ENCODE results near the gene ZNF507. TPM values are rescaled to one million over a fixed set of nuclear protein-coding genes. Genes with fewer than 3 reads are reported as not detected.

Gene ZNF507
- total RNA-seq = 19.3 TPM
- long read RNA-seq, partial matches to known transcripts = 1 of 9 reads
- long read RNA-seq, other reads (novel, unspliced or antisense) = 6 of 9 reads

GRCh38 chr19:32345261-32346207, at the start of gene ZNF507:
Gene ZNF507 (plus strand): TSS chr19:32345610. CDS start chr19:32352831, 7,221 bp downstream.
- peak; percentile 14 for TF ChIP-seq CTCF (IDR thresholded peaks at IDR 0.05)
- no peaks in the 10 kb centered on the region for H3K9me3 ChIP-seq
- H3K27ac ChIP-seq = peak within 1 kb of the TSS; percentile 86
- H3K36me3 ChIP-seq = peaks cover 15% of the 10 kb centered on the region
- H3K4me3 ChIP-seq = peak within 1 kb of the TSS; percentile 92
- intact Hi-C loops (cut with DNase I) = no loop called here
- H3K27me3 ChIP-seq (ENCODE audit: low read depth) = peaks cover 4% of the 10 kb centered on the region
- DNase-seq (peak; percentile 86), ATAC-seq (peak; percentile 97 to 98)
- H3K4me1 ChIP-seq = peaks cover 26% of the 10 kb centered on the region

- DNase-seq = no peak
- Histone ChIP-seq H3K27me3 (ENCODE audit: low read depth) (no peaks in the 10 kb centered on the region), H3K27ac (no peak overlapping the region), H3K4me3 (no peak overlapping the region), H3K36me3 (no peaks in the 10 kb centered on the region), H3K9me3 (peaks cover 5% of the 10 kb centered on the region), H3K4me1 (no peaks in the 10 kb centered on the region)
- TF ChIP-seq CTCF (IDR thresholded peaks at IDR 0.05) = no peak
- intact Hi-C loops (cut with DNase I) = no loop called here
- no peak for ATAC-seq
Measured at GRCh38 chr19:32296694-32297093, 48.7 kb upstream of the ZNF507 start.

- Histone ChIP-seq H3K36me3 (no peaks in the 10 kb centered on the region), H3K27me3 (ENCODE audit: low read depth) (peaks cover 4% of the 10 kb centered on the region), H3K9me3 (peaks cover 5% of the 10 kb centered on the region), H3K4me3 (no peak overlapping the region), H3K4me1 (no peaks in the 10 kb centered on the region), H3K27ac (no peak overlapping the region)
- no peak for TF ChIP-seq CTCF (IDR thresholded peaks at IDR 0.05)
- intact Hi-C loops (cut with DNase I) = no loop called here
- no peak for ATAC-seq
- no peak for DNase-seq
Measured at GRCh38 chr19:32302778-32303177, 42.6 kb upstream of the ZNF507 start.

- no peak for TF ChIP-seq CTCF (IDR thresholded peaks at IDR 0.05)
- H3K27ac ChIP-seq = no peak overlapping the region
- peaks cover 6% of the 10 kb centered on the region for H3K27me3 ChIP-seq (ENCODE audit: low read depth)
- ATAC-seq = no peak
- no peaks in the 10 kb centered on the region for H3K4me1 ChIP-seq
- peaks cover 5% of the 10 kb centered on the region for H3K9me3 ChIP-seq
- no peak overlapping the region for H3K4me3 ChIP-seq
- no peak for DNase-seq
- intact Hi-C loops (cut with DNase I) = no loop called here
- H3K36me3 ChIP-seq = no peaks in the 10 kb centered on the region
Measured at GRCh38 chr19:32303193-32303592, 42.2 kb upstream of the ZNF507 start.

- no peak for ATAC-seq
- no peak for DNase-seq
- no peak for TF ChIP-seq CTCF (IDR thresholded peaks at IDR 0.05)
- Histone ChIP-seq H3K27ac (no peak overlapping the region), H3K36me3 (no peaks in the 10 kb centered on the region), H3K9me3 (no peaks in the 10 kb centered on the region), H3K4me1 (no peaks in the 10 kb centered on the region), H3K27me3 (ENCODE audit: low read depth) (peaks cover 26% of the 10 kb centered on the region), H3K4me3 (no peak overlapping the region)
- intact Hi-C loops (cut with DNase I) = no loop called here
Measured at GRCh38 chr19:32307591-32307990, 37.8 kb upstream of the ZNF507 start.
